OCI-LY3 (cell line): Measurements from ENCODE around the gene USP34.

Source experiments
- H2AFZ ChIP-seq: fragments of 200-600, 300-600 bp; shearing (Covaris generic); 2 replicates; pipeline ENCODE4 v1.6.0; 2014; ENCODE audit warnings: antibody characterized with exemption, low read depth, low read length
- H3K27ac ChIP-seq: fragments of 200-600, 300-600 bp; sonication (generic); 2 replicates; pipeline ENCODE4 v1.5.1; 2014; ENCODE audit warnings: mild to moderate bottlenecking, low read length, moderate library complexity, mixed read lengths
- H3K27me3 ChIP-seq: fragments of 200-600, 300-600 bp; sonication (generic); 2 replicates; pipeline ENCODE4 v1.6.1; 2014; ENCODE audit warnings: low read depth, low read length, mixed read lengths
- H3K36me3 ChIP-seq: fragments of 200-600, 300-600 bp; sonication (generic); replicated peaks from 2 replicates; pipeline ENCODE3; 2014; ENCODE audit warnings: low read depth, low read length, mixed read lengths
- H3K4me1 ChIP-seq: fragments of 300-600, 200-600 bp; sonication (generic); 2 replicates; pipeline ENCODE4 v1.6.1; 2014; ENCODE audit warnings: low read length, mixed read lengths
- H3K4me2 ChIP-seq: fragments of 200-600, 300-600 bp; sonication (generic); 2 replicates; pipeline ENCODE4 v1.6.1; 2014; ENCODE audit warnings: low read length, mixed read lengths
- H3K4me3 ChIP-seq: fragments of 300-600, 200-600 bp; sonication (generic); 2 replicates; pipeline ENCODE4 v1.5.1; 2014; ENCODE audit warnings: antibody characterized with exemption, mild to moderate bottlenecking, low read length, moderate library complexity
- H3K79me2 ChIP-seq: fragments of 300-600, 200-600 bp; shearing (Covaris generic); 2 replicates; pipeline ENCODE4 v1.6.1; 2014; ENCODE audit warnings: mild to moderate bottlenecking, low read length, mixed read lengths
- H3K9ac ChIP-seq: fragments of 300-600, 200-600 bp; shearing (Covaris generic); 2 replicates; pipeline ENCODE4 v1.6.0; 2014; ENCODE audit warnings: mild to moderate bottlenecking, low read length, moderate library complexity
- H3K9me3 ChIP-seq: fragments of 200-600, 300-600 bp; shearing (Covaris generic); 2 replicates; pipeline ENCODE4 v1.6.1; 2014; ENCODE audit warnings: low read length, mixed read lengths; ENCODE audit not compliant: insufficient read depth
- H4K20me1 ChIP-seq: fragments of 200-600, 300-600 bp; sonication (generic); 2 replicates; pipeline ENCODE4 v1.6.1; 2016; ENCODE audit warnings: low read length, mixed read lengths; ENCODE audit not compliant: insufficient read depth
- EZH2phosphoT487 ChIP-seq: fragments of 200-600 bp; shearing (Covaris generic); IDR thresholded peaks from 2 replicates; pipeline ENCODE4 v1.6.1; 2018; ENCODE audit warnings: antibody characterized with exemption, mixed run types, low read depth
- TF ChIP-seq, protein P1 (sequence below): fragments of 200-600, 300-600 bp; sonication (generic); IDR thresholded peaks from 2 replicates; pipeline ENCODE4 v1.5.1; 2014; ENCODE audit warnings: antibody characterized with exemption, low read length, low read depth

The USP34 gene

DNA sequence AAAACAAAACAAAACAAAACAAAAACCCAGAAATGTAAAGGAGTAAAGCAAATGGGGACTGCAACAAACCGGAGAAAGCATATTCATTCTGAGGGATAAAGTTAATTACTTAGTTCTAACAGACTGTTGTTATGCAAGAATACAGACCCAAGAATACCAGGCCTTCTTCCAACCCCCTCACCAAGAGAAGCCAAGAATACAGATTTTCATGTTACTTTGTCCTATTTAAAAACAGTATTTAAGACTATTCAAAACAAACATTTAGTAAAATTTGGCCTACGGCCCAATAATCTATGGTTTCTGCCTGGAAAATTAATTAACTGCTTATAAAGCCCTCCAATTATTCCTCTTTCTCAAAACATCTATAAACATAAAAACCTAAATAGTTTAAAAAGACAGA, 91.4 kb downstream of the USP34 start:
- H4K20me1 ChIP-seq, result no peaks in the 10 kb centered on the region
- H3K36me3 ChIP-seq, result peaks cover 12% of the 10 kb centered on the region
- no peak overlapping the region for H3K4me3 ChIP-seq
- no peaks in the 10 kb centered on the region for H3K9me3 ChIP-seq
- H2AFZ ChIP-seq, result no peak overlapping the region
- H3K27ac ChIP-seq, result no peak overlapping the region
- H3K79me2 ChIP-seq, result no peaks in the 10 kb centered on the region
- H3K9ac ChIP-seq, result no peak overlapping the region
- H3K27me3 ChIP-seq, result no peaks in the 10 kb centered on the region
- H3K4me2 ChIP-seq, result no peak overlapping the region
- TF ChIP-seq, protein P1, sequence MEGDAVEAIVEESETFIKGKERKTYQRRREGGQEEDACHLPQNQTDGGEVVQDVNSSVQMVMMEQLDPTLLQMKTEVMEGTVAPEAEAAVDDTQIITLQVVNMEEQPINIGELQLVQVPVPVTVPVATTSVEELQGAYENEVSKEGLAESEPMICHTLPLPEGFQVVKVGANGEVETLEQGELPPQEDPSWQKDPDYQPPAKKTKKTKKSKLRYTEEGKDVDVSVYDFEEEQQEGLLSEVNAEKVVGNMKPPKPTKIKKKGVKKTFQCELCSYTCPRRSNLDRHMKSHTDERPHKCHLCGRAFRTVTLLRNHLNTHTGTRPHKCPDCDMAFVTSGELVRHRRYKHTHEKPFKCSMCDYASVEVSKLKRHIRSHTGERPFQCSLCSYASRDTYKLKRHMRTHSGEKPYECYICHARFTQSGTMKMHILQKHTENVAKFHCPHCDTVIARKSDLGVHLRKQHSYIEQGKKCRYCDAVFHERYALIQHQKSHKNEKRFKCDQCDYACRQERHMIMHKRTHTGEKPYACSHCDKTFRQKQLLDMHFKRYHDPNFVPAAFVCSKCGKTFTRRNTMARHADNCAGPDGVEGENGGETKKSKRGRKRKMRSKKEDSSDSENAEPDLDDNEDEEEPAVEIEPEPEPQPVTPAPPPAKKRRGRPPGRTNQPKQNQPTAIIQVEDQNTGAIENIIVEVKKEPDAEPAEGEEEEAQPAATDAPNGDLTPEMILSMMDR, result no peak
- no peak for TF ChIP-seq EZH2phosphoT487
- H3K4me1 ChIP-seq, result no peaks in the 10 kb centered on the region

DNA sequence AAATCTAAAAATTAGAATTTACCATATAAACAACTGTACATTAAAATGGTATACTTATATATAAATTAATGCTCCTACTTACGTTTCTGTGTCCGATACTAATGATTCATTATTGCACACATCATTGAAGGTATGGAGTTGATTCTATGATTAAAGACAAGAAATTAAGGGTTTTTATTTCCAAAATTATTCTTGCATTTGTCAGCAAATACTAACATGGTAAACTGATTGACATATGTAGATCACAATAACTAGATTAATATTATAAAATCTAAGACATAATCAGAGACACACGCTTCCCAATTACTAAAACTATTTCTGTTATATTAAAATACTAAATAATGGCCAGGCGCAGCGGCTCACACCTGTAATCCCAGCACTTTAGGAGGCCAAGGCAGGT, 92.6 kb downstream of the USP34 start:
- no peak overlapping the region for H2AFZ ChIP-seq
- H3K4me3 ChIP-seq, result no peak overlapping the region
- no peaks in the 10 kb centered on the region for H3K79me2 ChIP-seq
- no peak overlapping the region for H3K9ac ChIP-seq
- H3K27me3 ChIP-seq, result no peaks in the 10 kb centered on the region
- no peak overlapping the region for H3K27ac ChIP-seq
- H4K20me1 ChIP-seq, result no peaks in the 10 kb centered on the region
- no peak for TF ChIP-seq EZH2phosphoT487
- TF ChIP-seq, protein P1, result no peak
- H3K4me2 ChIP-seq, result no peak overlapping the region
- peaks cover 16% of the 10 kb centered on the region for H3K36me3 ChIP-seq
- no peaks in the 10 kb centered on the region for H3K4me1 ChIP-seq
- H3K9me3 ChIP-seq, result no peaks in the 10 kb centered on the region

DNA sequence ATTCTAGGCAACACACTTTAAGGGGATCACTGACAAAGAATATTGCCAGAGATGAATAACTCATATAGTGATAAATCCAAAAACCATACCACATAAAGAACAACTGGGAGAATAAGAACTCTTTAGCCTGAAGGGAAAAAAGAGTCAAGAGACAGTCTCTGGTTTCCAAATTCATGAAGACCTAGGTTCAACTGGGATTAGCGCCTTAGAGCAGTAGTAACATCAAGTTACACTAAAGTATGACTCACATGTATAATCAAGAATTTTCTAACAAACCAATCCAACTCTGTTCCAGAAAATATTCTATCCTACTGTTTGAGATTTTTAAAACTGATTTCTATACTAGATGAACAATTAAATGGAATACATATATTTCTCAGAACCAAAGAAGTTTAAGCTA, 93.8 kb downstream of the USP34 start:
- H3K36me3 ChIP-seq, result peaks cover 16% of the 10 kb centered on the region
- no peak overlapping the region for H3K27ac ChIP-seq
- H3K9ac ChIP-seq, result no peak overlapping the region
- no peaks in the 10 kb centered on the region for H3K9me3 ChIP-seq
- H3K4me2 ChIP-seq, result no peak overlapping the region
- no peak overlapping the region for H3K4me3 ChIP-seq
- no peak overlapping the region for H2AFZ ChIP-seq
- 0 out of 2 replicates have a peak, but pooled peaks cover 4% of the 10 kb centered on the region for H3K79me2 ChIP-seq
- no peaks in the 10 kb centered on the region for H4K20me1 ChIP-seq
- TF ChIP-seq EZH2phosphoT487, result no peak
- TF ChIP-seq, protein P1, result no peak
- H3K27me3 ChIP-seq, result no peaks in the 10 kb centered on the region
- H3K4me1 ChIP-seq, result no peaks in the 10 kb centered on the region

DNA sequence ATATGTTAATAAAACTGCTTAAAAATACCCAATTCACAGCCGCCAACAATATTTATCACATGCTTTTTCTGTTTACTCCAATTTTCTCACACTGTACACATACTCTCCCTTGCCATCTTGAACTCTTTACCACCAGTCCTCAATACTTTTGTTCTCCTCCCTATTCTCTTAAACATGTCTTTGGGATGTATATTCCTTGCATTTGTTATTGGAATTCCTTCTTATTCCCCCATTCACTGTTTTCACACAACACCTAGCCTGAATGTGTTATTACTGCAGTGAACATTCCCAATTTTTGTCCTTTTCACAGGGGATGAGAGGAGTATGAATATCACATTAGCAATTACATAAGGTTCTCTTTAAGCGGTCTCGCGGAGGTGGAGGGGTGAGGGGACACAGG, 94.7 kb downstream of the USP34 start:
- no peak overlapping the region for H2AFZ ChIP-seq
- no peaks in the 10 kb centered on the region for H3K4me1 ChIP-seq
- no peak overlapping the region for H3K4me3 ChIP-seq
- H3K4me2 ChIP-seq, result no peak overlapping the region
- no peaks in the 10 kb centered on the region for H3K27me3 ChIP-seq
- no peaks in the 10 kb centered on the region for H4K20me1 ChIP-seq
- H3K79me2 ChIP-seq, result 0 out of 2 replicates have a peak, but pooled peaks cover 4% of the 10 kb centered on the region
- peaks cover 16% of the 10 kb centered on the region for H3K36me3 ChIP-seq
- TF ChIP-seq EZH2phosphoT487, result no peak
- TF ChIP-seq, protein P1, result no peak
- H3K9ac ChIP-seq, result no peak overlapping the region
- H3K9me3 ChIP-seq, result no peaks in the 10 kb centered on the region
- H3K27ac ChIP-seq, result no peak overlapping the region
